CD1c-positive myeloid dendritic cell (primary cell): Measurements from ENCODE around the gene PPAN.

Experiments
- DNase-seq: peaks from one replicate; pipeline ENCODE4 v3.0.0-alpha.2; 2016; ENCODE audit errors: extremely low spot score

PPAN gene

GRCh38 chr19:10139952-10140351 lies 33.8 kb downstream of the PPAN start:
- DNase-seq: no peak

GRCh38 chr19:10141479-10141878 lies 35.3 kb downstream of the PPAN start:
- no peak for DNase-seq

GRCh38 chr19:10141973-10142372 lies 35.8 kb downstream of the PPAN start:
- no peak for DNase-seq

DNA sequence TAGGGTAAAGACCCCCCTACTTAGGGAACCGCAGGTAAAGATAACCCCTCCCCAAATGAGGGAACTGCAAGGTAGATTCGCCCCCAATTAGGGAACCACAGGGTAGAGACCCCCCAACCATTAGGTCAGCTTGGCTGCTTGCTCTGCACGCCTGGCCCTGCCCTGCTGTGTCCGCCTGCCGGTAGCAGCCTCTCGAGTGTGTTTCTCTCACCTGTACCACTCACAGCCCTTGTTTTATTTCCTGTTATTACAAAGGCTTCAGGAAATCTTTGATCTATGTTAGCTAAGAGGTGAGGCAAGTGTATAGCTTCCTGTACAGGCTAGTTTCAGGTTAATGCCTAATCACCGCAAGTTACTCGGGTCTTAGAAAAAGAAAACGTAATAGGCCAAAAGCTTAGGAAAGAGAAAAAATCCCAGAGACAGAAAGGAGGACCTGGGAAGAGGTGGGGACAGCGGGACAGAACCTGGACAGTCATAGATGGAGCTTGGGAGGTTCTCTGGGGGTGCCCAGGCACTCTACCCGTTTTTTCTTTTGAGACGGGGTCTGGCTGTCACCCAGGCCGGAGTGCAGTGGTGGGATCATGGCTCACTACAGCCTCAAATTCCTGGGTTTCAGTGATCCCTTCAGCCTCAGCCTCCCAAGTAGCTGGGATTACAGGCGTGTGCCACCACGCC lies 36.7 kb downstream of the PPAN start:
- no peak for DNase-seq

GRCh38 chr19:10143681-10144080 lies 37.5 kb downstream of the PPAN start:
- no peak for DNase-seq

DNA sequence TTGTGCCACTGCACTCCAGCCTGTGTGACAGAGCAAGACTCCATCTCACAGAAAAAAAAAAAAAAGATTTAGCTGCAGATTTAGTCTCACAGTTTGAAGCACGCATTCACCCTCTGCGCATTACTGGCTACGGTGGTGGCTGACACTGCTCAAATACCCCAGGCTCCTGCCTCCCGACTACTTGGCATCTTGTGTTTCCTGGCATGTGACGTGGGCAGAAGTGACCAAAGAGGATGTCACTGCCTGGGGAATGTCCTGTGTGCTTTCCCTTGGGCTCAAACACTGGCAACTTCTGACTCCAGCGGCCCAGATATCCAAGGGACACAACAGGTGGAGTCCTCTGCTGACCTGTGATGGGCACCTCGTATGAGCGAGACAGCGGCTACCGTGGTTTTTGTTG lies 38.2 kb downstream of the PPAN start:
- DNase-seq: no peak

- DNase-seq: no peak
These were observed 38.9 kb downstream of the PPAN start for GRCh38 chr19:10145031-10145430.

DNA sequence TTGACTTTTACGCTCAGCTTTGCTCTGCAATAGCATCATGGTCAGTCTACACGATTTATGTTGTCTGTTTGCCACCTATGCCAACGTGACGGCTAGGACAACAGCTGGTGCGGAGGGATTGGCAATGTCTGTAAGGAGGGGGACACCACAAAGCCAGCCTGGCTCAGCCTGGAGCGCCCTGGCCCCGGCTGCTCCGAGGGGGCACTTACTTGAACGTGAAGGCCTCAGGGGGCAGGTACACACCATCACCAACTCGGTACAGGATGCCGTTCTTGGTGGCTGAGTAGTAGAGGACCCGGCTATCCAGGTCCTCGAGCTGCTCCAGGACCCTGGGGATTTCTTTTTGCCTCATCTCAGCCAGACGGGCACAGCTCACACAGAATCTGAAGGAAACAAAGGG lies 40.0 kb downstream of the PPAN start:
- no peak for DNase-seq

DNA sequence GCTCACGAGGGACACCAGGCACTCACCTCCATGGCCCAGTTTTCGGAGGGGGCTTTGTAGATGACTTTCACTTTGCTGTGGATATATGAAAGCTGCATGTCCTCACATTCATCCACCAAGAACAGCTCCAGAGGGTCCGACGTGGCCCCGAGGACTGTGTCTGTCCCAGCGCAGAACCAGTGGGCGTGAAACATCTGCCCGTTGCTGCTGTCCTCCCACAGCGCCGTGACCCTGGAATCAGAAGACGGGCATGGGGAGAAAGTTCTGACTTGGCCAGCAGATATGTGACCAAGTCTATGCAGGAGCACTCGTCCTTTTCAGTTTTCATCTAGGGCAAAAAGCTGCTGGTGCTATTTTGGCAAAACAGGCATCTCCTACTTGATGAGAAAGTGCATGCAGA lies 43.3 kb downstream of the PPAN start:
- no peak for DNase-seq

- DNase-seq: no peak
These were observed 45.4 kb downstream of the PPAN start for GRCh38 chr19:10151521-10151920.

GRCh38 chr19:10152100-10152499 lies 45.9 kb downstream of the PPAN start:
- no peak for DNase-seq

DNA sequence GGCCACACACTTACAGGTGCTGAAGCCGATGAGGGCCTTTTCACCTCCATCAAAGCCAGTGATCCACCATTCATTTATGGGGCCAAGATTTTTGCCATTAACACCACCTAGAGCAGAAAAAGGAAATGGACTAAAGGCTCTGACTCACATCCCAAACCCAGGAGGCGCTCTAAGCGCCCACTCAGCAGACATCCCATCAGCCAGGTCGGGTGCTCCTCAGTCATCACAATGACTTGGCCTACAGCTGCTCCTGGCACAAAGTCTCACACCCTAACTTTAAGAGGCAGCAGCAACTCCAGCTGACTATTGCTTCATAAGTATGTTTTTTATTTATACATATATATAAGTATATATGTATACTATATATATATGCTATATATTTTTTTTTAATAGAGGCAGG lies 49.7 kb downstream of the PPAN start:
- DNase-seq: peak; percentile 52

DNA sequence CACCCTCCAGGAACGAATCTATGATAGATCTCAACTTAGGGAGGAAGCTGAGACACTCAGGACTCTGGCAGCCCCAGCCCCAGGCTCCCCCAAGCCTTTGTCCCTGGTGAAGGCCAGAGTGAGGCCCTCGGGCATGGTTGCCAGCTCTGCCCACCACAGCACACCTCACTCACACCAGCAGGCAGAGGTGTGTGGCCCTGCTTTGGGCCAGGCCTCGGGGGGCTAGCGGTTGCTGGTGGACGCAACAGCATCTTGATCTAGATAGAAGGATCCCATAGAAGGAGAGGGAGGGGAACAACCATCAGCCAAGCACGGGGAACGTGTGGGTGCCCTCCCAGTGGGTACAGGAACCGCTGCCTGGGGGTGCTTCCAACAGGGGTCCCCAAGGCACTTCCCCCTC lies 51.9 kb downstream of the PPAN start:
- DNase-seq: no peak

DNA sequence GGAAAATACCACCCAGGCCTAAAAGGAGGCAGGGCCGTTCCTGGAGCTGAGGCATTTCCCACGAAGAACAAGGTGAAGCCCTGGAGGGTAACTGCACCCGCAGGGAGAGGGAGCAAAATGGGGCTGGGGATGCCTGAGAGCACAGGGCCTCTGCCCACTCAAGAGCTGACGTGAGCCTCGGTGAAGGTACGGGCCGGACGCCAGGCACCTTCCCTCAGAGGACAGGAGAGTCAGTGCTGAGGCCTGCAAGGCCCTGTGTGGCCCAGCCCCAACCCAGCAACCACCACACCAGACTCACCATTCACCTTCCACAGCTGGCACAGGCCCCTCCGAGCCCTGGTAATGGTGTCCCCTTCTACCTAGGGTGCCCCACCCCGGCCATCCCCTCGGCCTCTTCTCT lies 52.3 kb downstream of the PPAN start:
- DNase-seq: no peak

GRCh38 chr19:10159610-10160009 lies 53.4 kb downstream of the PPAN start:
- DNase-seq: no peak
